SK-N-MC (cell line): ENCODE results near the gene LTBP1.

ENCODE experiments used
- DNase-seq: peaks from one replicate; pipeline ENCODE4 v3.0.0-alpha.2; 2011; ENCODE audit warnings: low read depth, low spot score
- H3K27ac ChIP-seq: fragments of 200-600 bp; sonication (generic); 2 replicates; pipeline ENCODE4 v1.5.1; 2016; ENCODE audit warnings: mixed run types
- H3K36me3 ChIP-seq: fragments of 200-600 bp; sonication (generic); 2 replicates; pipeline ENCODE4 v1.6.1; 2017; ENCODE audit warnings: antibody characterized with exemption, low read length, mixed read lengths; ENCODE audit not compliant: insufficient read depth
- H3K4me3 ChIP-seq: fragments of 200-600 bp; sonication (generic); 2 replicates; pipeline ENCODE4 v1.5.1; 2016
- H3K9ac ChIP-seq: fragments of 200-600 bp; sonication (generic); 2 replicates; pipeline ENCODE4 v1.8.0; 2017; ENCODE audit warnings: mixed run types, mixed read lengths; ENCODE audit not compliant: insufficient read length
- H3K9me3 ChIP-seq: fragments of 200-600 bp; sonication (generic); 2 replicates; pipeline ENCODE4 v1.6.1; 2017; ENCODE audit warnings: low read depth, mild to moderate bottlenecking, antibody characterized with exemption, low read length, moderate library complexity, mixed read lengths
- EZH2 ChIP-seq: fragments of 200-600 bp; sonication (generic); IDR thresholded peaks from one replicate; pipeline ENCODE4 v1.6.1; 2017; ENCODE audit warnings: antibody characterized with exemption
- FOXP2 ChIP-seq: optimal IDR thresholded peaks from 2 replicates; pipeline ENCODE3; 2011; ENCODE audit warnings: mild to moderate bottlenecking, moderate library complexity; ENCODE audit not compliant: insufficient read depth; ENCODE audit errors: extremely low read length, control extremely low read depth
- POLR2AphosphoS5 ChIP-seq: IDR thresholded peaks from 2 replicates; pipeline ENCODE4 v1.6.1; 2012; ENCODE audit warnings: mild to moderate bottlenecking, low read depth, low read length, borderline replicate concordance

The LTBP1 gene

GRCh38 chr2:33091541-33092123 lies 144.9 kb downstream of the LTBP1 start:
- Histone ChIP-seq H3K27ac (no peak overlapping the region), H3K9ac (no peak overlapping the region), H3K9me3 (no peaks in the 10 kb centered on the region), H3K4me3 (no peak overlapping the region), H3K36me3 (no peaks in the 10 kb centered on the region)
- no peak for DNase-seq
- TF ChIP-seq POLR2AphosphoS5: no peak
- TF ChIP-seq EZH2: no peak
- TF ChIP-seq FOXP2: no peak

DNA sequence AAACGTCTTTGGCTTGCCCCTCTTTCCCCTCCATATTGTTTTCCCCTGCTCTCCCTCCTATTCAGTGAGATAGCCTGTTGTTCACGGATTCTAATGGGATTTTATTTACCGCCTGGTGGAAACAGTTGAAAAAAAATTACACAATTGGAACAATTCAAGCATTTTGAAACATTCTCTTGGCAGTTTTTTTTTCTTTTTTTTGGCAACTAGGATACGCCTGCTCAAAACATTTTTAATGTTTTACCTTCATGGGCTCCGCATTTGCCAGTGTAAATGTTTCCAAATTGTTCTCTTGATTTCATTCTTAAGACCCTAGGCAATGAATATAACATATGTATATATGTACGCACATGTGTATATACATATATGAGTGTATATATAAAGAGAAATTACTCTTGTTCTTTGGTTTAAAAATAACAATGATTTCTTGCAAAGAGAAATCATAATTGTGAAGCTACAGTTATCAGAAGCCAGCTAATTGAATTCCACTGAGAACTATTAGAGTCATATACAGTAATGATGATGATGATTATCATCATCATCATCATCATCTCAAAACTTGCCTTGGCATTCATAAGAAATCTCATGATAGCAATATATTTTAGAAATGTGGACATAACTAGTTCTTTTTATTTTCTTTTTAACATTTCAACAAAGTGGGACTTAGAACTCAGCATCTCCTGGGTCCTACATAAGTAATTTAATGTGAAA lies 146.7 kb downstream of the LTBP1 start:
- Histone ChIP-seq H3K9me3 (no peaks in the 10 kb centered on the region), H3K4me3 (no peak overlapping the region), H3K9ac (no peak overlapping the region), H3K27ac (no peak overlapping the region), H3K36me3 (no peaks in the 10 kb centered on the region)
- no peak for TF ChIP-seq EZH2
- TF ChIP-seq POLR2AphosphoS5: no peak
- TF ChIP-seq FOXP2: no peak
- DNase-seq: no peak

DNA sequence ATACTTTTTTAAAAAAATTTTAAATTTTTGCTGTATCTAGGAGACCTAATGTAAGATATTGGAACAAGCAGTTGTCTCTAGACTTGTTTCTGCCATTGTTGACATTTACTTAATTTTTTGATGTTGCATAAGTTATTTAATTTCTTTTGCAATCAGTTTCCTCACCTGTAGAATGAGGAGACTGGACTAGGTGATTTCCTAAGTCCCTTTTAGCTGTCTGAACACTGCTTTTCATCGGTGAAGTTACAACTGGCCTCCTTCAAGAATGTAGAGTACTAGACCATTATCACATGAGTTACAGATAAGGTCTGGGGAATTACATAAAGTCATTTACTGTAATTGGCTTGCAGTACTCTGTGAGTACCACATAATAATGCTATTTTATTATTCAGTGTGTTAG lies 147.6 kb downstream of the LTBP1 start:
- H3K27ac ChIP-seq: no peak overlapping the region
- DNase-seq: no peak
- TF ChIP-seq FOXP2 (no peak), POLR2AphosphoS5 (no peak), EZH2 (no peak)

GRCh38 chr2:33099989-33100388 lies 153.2 kb downstream of the LTBP1 start:
- TF ChIP-seq POLR2AphosphoS5: no peak
- TF ChIP-seq EZH2: no peak
- no peak overlapping the region for H3K4me3 ChIP-seq
- no peak for DNase-seq
- H3K36me3 ChIP-seq: no peaks in the 10 kb centered on the region
- no peak overlapping the region for H3K9ac ChIP-seq
- no peaks in the 10 kb centered on the region for H3K9me3 ChIP-seq
- H3K27ac ChIP-seq: no peak overlapping the region

More for the DNA sequence above, 147.6 kb downstream of the LTBP1 start:
- Histone ChIP-seq H3K9ac (no peak overlapping the region), H3K9me3 (no peaks in the 10 kb centered on the region), H3K4me3 (no peak overlapping the region), H3K36me3 (no peaks in the 10 kb centered on the region)

GRCh38 chr2:33100921-33101320 lies 154.2 kb downstream of the LTBP1 start:
- no peak overlapping the region for H3K27ac ChIP-seq
- no peaks in the 10 kb centered on the region for H3K36me3 ChIP-seq
- no peaks in the 10 kb centered on the region for H3K9me3 ChIP-seq
- DNase-seq: no peak
- TF ChIP-seq FOXP2 (no peak), POLR2AphosphoS5 (no peak), EZH2 (no peak)
- H3K9ac ChIP-seq: no peak overlapping the region
- no peak overlapping the region for H3K4me3 ChIP-seq

DNA sequence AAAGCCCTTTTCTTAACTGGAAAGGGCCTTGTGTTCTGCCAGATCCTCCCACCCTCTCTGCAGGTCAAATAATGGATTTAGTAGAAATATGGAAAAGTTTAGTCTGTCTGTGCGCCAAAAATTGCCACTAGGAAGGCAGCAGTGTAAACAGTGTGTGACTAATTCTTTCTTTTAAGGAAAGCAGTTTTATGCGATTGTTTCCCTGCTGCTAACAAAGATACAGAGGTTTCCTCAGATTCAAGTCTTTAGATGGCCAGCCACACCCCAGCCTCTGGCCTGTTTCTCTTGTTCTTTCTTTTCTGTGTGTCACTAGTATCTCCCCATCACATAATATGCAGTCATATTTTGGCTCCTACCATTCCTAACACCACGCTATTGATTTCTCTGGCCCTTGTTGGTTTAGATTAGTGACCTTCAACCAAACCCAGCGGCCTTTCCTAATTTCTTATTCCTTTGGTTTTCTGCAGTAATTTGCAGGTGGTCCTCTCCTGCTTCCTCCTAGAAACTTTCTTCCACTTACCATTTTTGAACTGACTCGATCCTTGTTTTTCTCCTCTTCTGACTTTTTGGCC lies 157.4 kb downstream of the LTBP1 start:
- no peak overlapping the region for H3K27ac ChIP-seq
- no peak overlapping the region for H3K4me3 ChIP-seq
- no peaks in the 10 kb centered on the region for H3K36me3 ChIP-seq
- no peaks in the 10 kb centered on the region for H3K9me3 ChIP-seq
- TF ChIP-seq EZH2: no peak
- no peak overlapping the region for H3K9ac ChIP-seq
- DNase-seq: no peak

- TF ChIP-seq POLR2AphosphoS5 (no peak), EZH2 (no peak), FOXP2 (no peak)
- no peaks in the 10 kb centered on the region for H3K9me3 ChIP-seq
- H3K9ac ChIP-seq: no peak overlapping the region
- no peak for DNase-seq
- H3K27ac ChIP-seq: no peak overlapping the region
- no peak overlapping the region for H3K4me3 ChIP-seq
- H3K36me3 ChIP-seq: no peaks in the 10 kb centered on the region
Observed at GRCh38 chr2:33104726-33105125, 158.0 kb downstream of the LTBP1 start.

DNA sequence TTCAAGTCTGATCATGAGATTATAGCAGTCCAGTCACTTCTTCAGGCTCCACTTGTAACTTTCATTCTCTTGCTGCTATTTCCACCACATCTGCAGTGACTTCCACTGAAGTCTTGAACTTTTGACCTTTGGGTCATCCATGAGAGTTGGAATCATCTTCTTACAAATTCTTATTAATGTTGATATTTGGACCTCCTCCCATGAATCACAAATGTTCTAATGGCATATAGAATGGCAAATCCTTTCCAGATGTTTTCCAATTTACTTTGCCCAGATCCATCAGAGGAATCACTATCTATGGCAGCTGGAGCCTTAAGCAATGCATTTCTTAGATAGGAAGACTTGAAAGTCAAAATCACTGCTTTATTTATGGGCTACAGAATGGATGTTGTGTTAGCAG lies 159.4 kb downstream of the LTBP1 start:
- DNase-seq: no peak

More for the DNA sequence above, 159.4 kb downstream of the LTBP1 start:
- no peak for TF ChIP-seq POLR2AphosphoS5
- TF ChIP-seq EZH2: no peak
- no peak for TF ChIP-seq FOXP2
- H3K36me3 ChIP-seq: no peaks in the 10 kb centered on the region
- H3K4me3 ChIP-seq: no peak overlapping the region
- no peaks in the 10 kb centered on the region for H3K9me3 ChIP-seq
- H3K9ac ChIP-seq: no peak overlapping the region
- no peak overlapping the region for H3K27ac ChIP-seq
